ENCODE data around the gene SGMS1. TPM values are rescaled to one million over a fixed set of nuclear protein-coding genes. Genes with fewer than 3 reads are reported as not detected.

SGMS1 gene
- polyA plus RNA-seq, 1 donor from 2014 or later: 8.0 TPM

- no peaks in the 10 kb centered on the region for H3K36me3 ChIP-seq (ENCODE audit: insufficient read depth, low read length)
- H3F3A ChIP-seq (ENCODE audit: insufficient read depth, low read length, poor library complexity, severe bottlenecking): no peaks in the 10 kb centered on the region
- H3K79me2 ChIP-seq (replicated peaks; ENCODE audit: insufficient read depth, low read length): no peaks in the 10 kb centered on the region
- H3K9me2 ChIP-seq (ENCODE audit: insufficient read depth, low read length): no peaks in the 10 kb centered on the region
- TF ChIP-seq MXI1 (conservative IDR thresholded peaks at IDR 0.05; ENCODE audit: poor library complexity, severe bottlenecking) (no peak), EP300 (conservative IDR thresholded peaks at IDR 0.05; ENCODE audit: poor library complexity, severe bottlenecking) (no peak), RAD21 (conservative IDR thresholded peaks at IDR 0.05) (no peak), SMC3 (conservative IDR thresholded peaks at IDR 0.05; ENCODE audit: poor library complexity) (no peak), EZH2 (IDR thresholded peaks at IDR 0.05; ENCODE audit: borderline replicate concordance, insufficient read depth, low read length, poor library complexity, severe bottlenecking) (no peak), REST (IDR thresholded peaks at IDR 0.05; ENCODE audit: borderline replicate concordance) (no peak), POLR2AphosphoS5 (IDR thresholded peaks at IDR 0.05) (no peak), CTCF (IDR thresholded peaks at IDR 0.05; ENCODE audit: poor library complexity, severe bottlenecking) (no peak), TAF1 (IDR thresholded peaks at IDR 0.05; ENCODE audit: low read depth) (no peak)
- H3K27ac ChIP-seq (ENCODE audit: low read length): no peak overlapping the region
- no peak overlapping the region for H2AFZ ChIP-seq (ENCODE audit: low read depth, low read length)
- no peaks in the 10 kb centered on the region for H3K9me3 ChIP-seq (ENCODE audit: low read length)
- H4K20me1 ChIP-seq (ENCODE audit: insufficient read depth): no peaks in the 10 kb centered on the region
- no peak overlapping the region for H3K9ac ChIP-seq (ENCODE audit: low read length)
- no peak overlapping the region for H3K4me3 ChIP-seq (ENCODE audit: low read length)
- no peak overlapping the region for H3K4me2 ChIP-seq (ENCODE audit: low read length)
- no peaks in the 10 kb centered on the region for H3K27me3 ChIP-seq (ENCODE audit: insufficient read depth, low read depth, low read length)
These were observed 68.7 kb downstream of the SGMS1 start for GRCh38 chr10:50554995-50555568.

GRCh38 chr10:50554376-50554994 lies 69.3 kb downstream of the SGMS1 start:
- H4K20me1 ChIP-seq (ENCODE audit: insufficient read depth): no peaks in the 10 kb centered on the region
- H3K9me2 ChIP-seq (ENCODE audit: insufficient read depth, low read length): no peaks in the 10 kb centered on the region
- H3K9me3 ChIP-seq (ENCODE audit: low read length): no peaks in the 10 kb centered on the region
- no peak overlapping the region for H3K9ac ChIP-seq (ENCODE audit: low read length)
- H3K27ac ChIP-seq (ENCODE audit: low read length): no peak overlapping the region
- no peak overlapping the region for H2AFZ ChIP-seq (ENCODE audit: low read depth, low read length)
- H3K4me3 ChIP-seq (ENCODE audit: low read length): no peak overlapping the region
- H3K4me2 ChIP-seq (ENCODE audit: low read length): no peak overlapping the region
- no peaks in the 10 kb centered on the region for H3K79me2 ChIP-seq (replicated peaks; ENCODE audit: insufficient read depth, low read length)
- no peaks in the 10 kb centered on the region for H3K36me3 ChIP-seq (ENCODE audit: insufficient read depth, low read length)
- H3F3A ChIP-seq (ENCODE audit: insufficient read depth, low read length, poor library complexity, severe bottlenecking): no peaks in the 10 kb centered on the region
- H3K27me3 ChIP-seq (ENCODE audit: insufficient read depth, low read depth, low read length): no peaks in the 10 kb centered on the region
- TF ChIP-seq REST (IDR thresholded peaks at IDR 0.05; ENCODE audit: borderline replicate concordance) (no peak), RAD21 (conservative IDR thresholded peaks at IDR 0.05) (no peak), EZH2 (IDR thresholded peaks at IDR 0.05; ENCODE audit: borderline replicate concordance, insufficient read depth, low read length, poor library complexity, severe bottlenecking) (no peak), CTCF (IDR thresholded peaks at IDR 0.05; ENCODE audit: poor library complexity, severe bottlenecking) (no peak), POLR2AphosphoS5 (IDR thresholded peaks at IDR 0.05) (no peak), TAF1 (IDR thresholded peaks at IDR 0.05; ENCODE audit: low read depth) (no peak), EP300 (conservative IDR thresholded peaks at IDR 0.05; ENCODE audit: poor library complexity, severe bottlenecking) (no peak), MXI1 (conservative IDR thresholded peaks at IDR 0.05; ENCODE audit: poor library complexity, severe bottlenecking) (no peak), SMC3 (conservative IDR thresholded peaks at IDR 0.05; ENCODE audit: poor library complexity) (no peak)

Data from neural cell (in vitro differentiated cells).